HG02642 (cell line): ENCODE data around the gene CYTH4.
"Not testable (repeated sequence)": the region's sequence is repeated elsewhere in the genome, so short reads cannot be mapped to it uniquely, and the experiment has no call there.

Experiments used
- ATAC-seq: cut with Tn5 transposase; IDR thresholded peaks from one replicate; pipeline ENCODE4 v1.9.1; 2021; ENCODE audit warnings: mild to moderate bottlenecking; ENCODE audit not compliant: unreplicated experiment, poor library complexity

CYTH4 gene

DNA sequence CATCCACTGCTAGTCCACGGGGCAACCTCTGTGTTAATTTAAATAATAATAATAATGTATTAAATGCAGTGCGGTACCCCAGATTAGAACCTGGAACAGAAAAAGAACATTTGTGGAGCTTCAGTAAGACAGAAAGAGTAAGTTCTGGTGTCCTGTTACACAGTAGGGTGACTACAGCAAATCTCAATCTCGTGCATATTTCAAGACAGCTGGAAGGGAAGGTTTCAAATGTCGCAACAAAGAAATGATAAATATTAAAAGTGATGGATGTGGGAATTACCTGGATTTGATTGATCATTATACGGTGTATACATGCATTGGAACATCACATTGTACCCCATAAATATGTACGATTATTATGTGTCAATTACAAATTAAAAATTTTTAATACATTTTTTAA lies 36.6 kb upstream of the CYTH4 start:
- no peak for ATAC-seq

DNA sequence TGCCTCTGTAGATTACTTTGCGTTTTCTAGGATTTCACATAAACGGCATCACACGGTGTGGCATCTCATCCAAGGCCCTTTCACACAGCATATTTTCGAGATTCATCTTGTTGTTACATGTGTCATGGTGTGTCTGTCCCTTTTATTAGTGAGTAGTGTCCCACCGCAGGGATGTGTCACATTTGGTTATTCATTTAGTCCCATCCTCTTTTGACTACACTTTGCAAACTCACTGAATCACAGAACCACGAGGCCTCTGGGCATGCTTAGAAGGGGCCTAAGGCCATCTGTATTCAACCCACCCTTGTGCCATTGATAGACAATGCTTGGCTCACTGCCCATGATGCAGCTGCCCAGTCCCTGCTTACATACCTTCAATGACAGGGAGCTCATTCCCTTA lies 34.1 kb upstream of the CYTH4 start:
- ATAC-seq = no peak

DNA sequence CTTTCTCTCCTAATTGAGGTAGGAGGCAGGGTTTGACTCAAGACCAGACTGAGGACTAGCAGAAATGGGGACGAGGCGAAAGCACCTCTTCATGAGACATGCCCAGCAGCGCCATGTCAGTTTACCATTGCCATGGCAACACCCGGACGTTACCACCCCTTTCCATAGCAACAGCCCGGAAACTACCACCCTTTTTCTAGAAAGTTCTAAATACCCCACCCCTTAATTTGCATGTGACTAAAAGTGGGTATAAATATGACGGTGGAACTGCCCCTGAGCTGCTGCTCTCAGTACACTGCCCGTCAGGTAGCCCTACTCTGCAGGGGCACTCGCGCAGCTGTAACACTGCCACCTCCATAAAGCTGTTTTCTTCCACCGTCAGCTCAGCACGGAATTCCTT lies 32.3 kb upstream of the CYTH4 start:
- ATAC-seq = no peak

DNA sequence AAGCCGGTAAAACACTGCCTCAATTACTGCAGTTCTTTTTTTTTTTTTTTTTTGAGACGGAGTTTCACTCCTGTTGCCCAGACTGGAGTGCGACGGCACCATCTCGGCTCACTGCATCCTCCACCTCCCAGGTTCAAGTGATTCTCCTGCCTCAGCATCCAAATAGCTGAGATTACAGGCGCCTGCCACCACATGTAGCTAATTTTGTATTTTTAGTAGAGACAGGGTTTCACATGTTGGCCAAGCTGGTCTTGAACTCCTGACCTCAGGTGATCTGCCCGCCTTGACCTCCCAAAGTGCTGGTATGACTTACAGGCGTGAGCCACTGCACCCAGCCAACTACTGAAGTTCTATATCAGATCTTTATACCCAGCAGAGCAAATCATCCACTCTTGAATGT lies 30.5 kb upstream of the CYTH4 start:
- not testable (repeated sequence) for ATAC-seq

DNA sequence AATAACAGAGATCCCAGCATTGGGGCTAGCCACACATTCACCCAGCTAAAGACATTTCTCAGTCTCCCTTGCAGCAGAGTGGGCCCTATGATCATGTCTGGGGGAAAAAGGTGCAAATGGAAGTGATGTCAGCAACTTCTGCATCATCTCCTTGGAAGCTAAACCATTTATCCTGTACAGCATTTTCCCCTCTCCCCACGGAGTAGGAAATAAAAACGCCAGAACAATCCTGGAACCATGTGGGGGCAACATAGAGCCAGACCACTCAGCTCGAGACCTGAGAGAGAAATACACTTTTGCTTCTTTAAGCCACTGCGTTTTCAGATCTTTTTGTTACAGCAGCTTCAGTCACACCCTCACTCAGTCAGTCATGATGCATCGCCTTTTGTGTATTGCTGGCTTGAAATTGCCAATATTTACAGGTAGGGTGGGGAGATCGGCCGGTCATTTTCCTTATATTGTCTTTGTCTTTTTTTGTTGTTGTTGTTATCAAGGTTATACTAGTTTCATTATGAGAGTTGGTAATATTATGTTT lies 29.1 kb upstream of the CYTH4 start:
- ATAC-seq = no peak

DNA sequence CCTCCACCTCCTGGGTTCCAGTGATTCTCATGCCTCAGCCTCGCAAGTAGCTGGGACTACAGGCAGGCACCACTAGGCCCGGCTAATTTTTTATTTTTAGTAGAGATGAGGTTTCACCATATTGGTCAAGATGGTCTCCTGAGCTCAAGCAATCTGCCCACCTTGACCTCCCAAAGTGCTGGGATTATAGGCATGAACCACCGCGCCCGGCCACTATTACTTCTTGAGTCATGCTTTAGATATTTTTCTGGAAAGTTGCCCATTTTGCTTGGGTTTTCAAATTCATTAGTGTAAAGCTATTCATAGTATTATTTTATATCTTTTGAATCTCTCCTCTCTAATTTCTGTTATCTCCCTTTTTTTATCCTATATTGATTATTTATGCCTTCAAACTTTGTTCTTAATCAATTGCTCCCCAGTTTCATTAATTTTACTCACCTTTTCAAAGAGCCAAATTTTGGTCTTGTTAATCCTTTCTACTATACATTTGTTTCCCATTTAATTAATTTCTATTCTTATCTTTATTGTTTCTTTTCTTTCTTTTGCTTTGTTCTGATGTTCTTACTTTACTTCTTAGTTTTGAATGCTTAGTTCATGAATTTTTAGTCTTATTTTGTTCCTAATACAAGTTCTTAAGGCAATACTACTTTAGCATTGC lies 28.0 kb upstream of the CYTH4 start:
- ATAC-seq = no peak

DNA sequence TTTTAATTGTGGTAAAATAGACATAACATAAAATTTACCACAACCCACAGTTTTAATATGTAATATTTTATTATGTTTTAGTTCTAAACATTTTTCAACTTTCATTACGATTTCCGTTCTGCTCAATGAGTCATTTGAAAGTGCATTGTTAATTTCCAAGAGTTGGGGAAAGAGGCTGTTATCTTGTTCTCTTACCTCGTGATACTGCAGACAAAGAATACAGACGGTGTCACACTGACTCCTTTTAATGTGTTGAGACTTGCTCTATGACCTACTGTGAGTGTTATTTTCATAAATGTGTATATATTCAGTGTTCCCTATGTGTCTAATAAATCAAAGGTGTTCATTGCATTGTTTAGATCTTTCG lies 27.5 kb upstream of the CYTH4 start:
- ATAC-seq = no peak

DNA sequence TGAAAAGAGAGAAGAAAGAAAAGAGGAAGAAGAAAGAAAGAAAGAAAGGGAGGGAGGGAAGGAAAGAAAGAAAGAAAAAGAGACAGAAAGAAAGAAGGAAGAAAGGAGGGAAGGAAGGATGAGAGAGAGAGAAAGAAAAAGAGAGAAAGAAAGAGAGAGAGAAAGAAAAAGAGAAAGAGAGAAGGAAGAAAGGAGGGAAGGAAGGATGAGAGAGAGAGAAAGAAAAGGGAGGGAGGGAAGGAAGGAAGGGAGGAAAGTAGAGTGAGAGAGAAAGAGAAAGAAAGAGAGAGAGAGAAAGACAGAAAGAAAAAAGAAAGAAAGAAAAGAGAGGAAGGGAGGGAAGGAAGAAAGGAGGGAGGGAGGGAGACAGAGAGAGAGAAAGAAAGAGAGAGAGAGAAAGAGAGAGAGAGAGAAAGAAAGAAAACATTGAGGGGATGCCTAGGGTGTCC lies 26.7 kb upstream of the CYTH4 start:
- no peak for ATAC-seq

DNA sequence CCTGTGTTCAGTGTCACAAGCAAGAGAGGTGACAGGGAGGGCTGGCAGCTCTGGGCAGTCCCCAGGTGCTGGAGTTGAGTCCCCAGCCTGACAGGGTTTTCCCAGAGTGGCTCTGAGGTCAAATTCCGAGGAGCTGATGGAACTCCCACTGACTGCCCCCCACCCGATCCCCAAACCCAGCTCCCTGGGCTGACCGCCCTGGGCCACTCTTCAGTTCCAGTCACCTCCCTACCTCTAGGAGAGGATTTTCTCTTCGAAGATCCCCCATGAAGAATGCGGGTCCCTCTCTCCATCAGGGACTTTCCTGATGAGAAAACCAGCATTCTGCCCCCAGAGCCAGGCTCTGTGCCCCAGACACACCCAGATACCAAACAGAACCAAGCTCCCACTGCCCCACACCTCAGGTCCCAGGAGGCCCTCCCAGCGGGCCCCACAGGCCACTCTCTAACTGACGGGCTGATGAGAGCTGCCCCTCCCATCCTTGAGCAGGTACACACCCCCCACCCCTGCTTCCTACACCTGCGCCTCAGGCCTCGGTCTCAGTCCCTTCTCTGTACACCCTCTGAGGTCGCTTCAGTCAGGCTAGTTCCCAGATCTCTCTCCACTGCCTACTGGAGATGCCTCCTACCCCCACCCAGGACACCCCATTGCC lies 26.1 kb upstream of the CYTH4 start:
- ATAC-seq = no peak

DNA sequence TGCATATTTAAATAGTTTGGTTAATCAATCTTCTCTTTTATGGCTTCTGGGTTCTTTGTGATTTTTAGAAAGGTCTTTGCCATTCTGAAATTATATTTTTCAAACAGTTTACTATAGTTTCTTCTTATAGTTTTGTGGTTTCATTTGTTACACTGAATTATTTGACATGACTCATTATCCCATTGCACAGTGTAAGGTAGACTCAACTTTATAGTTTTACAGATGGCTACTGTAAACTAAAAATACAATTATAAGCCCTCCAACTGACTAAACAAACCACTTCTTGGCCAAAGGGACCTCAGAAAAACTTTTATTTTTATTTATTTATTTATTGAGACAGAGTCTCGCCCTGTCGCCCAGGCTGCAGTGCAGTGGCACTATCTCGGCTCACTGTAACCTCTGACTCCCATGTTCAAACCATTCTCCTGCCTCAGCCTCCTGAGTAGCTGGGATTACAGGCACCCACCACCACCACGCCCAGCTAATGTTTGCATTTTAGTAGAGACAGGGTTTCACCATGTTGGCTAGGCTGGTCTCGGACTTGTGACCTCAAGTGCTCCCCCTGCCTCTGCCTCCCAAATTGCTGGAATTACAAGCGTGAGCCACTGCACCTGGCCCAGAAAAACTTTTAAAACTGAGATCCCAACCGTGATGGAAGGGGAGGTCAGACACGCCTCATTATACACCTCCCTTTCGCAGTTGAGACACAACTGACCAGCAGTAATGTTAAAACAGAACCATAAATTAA lies 24.1 kb upstream of the CYTH4 start:
- ATAC-seq = no peak

DNA sequence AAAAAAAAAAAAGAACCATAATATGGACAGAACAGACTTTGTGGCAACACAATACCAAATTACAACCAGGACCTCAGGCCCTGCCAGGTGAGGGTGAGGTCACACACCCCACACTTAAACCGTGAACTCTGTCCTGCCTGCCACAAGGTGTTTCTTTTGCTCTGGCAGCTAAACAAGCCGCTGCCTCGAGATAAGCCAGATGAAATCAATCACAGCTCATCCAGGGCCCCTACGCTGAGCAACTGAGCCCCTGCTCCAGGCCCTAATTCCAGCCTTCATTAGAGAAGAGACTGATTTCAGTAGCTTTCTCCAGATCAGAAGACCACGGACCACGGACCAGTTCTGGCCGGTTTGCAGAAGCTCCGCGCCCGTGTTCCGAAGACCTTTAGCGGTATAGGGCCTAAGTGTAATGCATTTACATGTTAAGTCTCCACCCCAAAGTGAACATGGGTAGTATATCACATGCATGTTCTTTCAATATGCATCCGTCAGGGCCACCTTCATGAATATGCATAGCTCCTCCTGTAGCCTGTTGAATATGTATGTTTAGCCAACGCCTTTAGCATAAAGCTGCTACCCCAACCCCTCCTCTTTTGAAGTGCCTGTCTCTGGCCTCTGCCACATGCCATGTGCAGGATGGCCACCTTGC lies 23.4 kb upstream of the CYTH4 start:
- no peak for ATAC-seq

DNA sequence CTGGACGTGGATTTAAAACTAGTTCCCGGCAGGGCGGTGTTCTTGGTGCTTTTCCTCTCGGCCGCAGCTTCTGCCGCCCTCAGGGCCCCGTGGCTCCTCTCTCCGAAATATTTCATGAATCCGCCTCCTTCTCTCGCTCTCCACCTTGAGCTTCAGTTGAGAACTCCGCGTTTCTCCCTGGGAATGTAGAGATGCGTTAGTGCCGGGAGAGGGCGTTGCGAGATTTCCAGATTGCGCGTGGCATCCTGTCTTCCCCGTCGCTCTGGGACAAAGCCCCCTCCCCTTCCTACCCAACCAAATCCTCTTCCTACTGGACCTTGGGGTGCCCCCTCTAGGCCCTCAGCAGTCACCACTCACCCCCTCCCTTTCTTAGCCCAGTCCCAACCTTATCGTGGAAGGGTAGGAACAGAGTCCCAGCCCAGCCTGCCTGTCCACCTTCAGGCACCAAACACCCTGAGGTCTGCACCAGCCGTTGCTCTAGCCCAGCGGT lies 22.7 kb upstream of the CYTH4 start:
- ATAC-seq = no peak

DNA sequence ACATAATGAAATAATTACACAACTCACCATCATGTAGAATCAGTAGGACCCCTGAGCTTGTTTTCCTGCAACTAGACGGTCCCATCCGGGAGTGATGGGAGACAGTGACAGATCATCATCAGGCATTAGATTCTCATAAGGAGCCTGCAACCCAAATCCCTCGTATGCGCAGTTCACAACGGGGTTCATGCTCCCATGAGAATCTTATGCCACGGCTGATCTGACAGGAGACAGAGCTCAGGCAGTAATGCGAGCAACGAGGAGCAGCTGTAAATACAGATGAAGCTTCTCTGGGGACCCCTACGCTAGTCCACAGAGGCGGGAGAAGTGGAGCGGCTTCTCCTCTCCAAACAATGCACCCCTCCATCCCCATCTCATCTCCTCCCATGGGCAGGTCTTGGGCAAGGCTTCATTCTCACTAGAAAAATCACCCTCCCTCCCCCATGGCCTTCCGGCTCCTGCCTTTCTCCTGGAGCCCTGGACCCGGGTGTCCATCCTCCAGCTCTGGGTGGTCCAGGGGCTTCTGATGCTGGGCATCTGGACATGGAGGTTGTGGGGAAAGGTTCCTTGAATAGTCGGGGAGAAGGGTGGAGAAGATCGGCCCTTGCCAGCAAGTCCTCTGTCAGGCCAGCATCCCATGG lies 22.0 kb upstream of the CYTH4 start:
- ATAC-seq = no peak

DNA sequence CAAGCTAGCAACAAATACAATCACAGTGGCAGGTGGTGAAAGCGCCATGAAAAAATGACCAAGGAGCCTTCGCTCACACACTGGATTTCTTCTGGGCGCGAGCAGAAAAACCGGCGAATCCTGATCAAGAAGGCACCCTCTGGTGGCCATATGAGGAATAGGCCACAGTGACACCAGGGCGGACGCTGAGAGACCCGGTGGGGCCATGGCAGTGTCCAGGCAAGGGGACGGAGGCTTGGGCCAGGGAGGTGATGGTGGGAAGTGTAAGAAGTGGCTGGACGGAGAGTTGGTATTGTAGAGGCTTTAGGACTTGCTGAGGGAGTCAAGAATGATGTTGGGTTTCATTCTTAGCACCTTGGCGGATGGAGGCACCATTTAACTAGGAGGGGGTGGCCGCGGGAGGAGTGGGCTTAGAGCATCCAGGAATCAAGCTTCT lies 21.4 kb upstream of the CYTH4 start:
- no peak for ATAC-seq

DNA sequence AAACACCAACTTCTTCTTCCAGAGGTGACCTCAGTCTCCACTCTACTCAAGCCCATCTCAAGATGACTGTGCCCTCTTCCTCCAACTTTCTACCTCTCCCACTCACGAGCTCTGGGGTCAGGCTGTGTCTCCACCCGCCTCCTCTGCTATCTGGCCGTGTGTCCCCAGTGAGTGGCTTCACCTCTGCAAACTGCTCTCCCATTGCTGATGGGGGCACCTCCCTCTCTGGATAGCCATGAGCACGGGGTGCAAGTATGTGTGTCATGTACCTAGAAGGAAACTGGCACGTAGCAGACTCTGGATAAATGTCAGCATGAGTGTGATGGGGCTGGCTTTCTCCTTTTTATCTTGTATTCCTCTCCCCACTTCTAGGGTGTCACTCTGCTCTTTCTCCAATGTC lies 20.0 kb upstream of the CYTH4 start:
- no peak for ATAC-seq

DNA sequence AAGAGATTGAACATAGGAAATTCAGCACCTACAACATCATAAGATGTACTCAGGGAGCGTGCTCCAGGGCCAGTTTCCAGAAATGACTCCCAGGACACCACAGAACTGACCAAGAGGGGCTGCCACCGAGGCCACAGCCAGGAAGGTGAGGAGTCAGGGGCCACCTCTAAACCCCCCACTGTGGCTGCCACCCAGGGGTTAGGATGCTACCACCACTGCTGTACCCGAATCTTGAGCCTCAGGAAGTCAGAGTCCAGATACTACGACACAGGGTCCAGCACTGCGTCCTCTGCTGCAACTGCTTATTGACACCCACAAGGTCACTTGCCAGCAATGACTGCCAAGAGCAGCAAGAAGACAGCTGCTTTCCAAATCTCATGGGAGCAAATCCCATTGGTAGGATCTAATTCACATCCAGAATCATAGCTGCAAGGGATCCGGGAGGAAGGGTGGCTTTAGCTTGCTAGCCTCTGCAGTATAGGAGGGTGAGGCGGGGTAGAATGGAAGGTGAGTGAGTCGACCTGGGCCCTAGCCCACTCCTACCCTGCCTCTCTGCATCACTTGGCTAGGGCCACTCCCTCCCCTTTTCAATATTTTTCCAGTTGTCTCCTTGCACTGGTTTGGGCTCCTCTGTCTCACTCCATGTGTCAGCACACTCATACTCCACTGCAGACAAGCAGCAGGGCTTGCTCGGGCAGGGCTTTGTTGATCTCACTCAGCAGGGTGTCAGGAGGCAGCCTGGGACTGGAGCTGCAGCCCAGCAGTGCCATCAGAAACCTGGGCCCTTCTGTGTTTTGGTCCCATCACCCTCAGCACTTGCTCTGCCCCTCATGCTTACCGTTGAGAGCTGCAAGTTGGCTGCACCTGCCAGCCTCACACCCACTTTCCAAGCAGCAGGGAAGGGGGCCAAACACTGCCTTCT lies 18.1 kb upstream of the CYTH4 start:
- no peak for ATAC-seq

DNA sequence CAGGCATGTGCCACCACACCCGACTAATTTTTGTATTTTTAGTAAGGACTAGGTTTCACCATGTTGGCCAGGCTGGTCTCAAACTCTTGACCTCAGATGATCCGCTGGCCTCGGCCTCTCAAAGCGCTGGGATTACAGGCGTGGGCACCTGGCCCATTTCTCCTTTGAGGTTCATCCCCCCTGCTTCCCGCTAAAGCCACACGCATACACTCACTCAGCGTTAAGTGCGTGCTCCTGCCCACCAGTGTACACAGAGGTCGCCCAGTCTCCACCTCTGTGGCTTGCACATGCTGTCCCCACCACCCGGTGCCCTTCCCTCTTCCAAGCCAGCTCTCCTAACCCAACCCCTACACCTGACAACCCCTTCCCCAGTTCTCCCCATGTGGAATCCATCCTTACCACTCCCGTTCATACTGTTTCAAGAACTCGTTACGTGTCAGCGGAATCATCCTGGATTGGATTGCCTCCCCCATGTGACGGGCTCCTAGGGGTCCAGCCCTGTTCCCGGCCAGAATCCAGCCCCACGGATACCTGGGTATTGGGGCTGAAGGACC lies 15.7 kb upstream of the CYTH4 start:
- no peak for ATAC-seq

DNA sequence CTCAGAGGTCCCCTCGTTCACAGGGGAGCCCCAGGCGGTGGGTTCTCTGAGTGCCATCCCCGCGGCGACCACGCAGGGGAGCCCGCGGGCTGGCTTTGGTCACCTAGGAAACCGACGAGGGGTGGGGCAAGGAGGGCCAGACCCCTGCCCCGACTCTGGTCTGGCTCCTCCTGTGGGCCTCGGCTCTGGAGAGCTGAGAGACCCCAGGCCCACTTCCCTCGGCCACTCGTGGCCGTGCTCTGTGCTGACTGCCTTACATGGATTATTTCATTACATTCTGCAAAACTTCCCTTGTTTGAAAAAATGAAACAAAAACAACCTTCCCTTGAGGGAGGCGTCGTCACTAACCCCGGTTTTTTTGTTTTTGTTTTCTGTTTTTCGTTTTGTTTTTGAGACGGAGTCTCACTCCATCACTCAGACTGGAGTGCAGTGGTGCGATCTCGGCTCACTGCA lies 15.1 kb upstream of the CYTH4 start:
- peak; percentile 88 for ATAC-seq
